Mucosa of descending colon (tissue), 3 donors: Measurements from ENCODE around the gene UBR2. TPM values are rescaled to one million over a fixed set of nuclear protein-coding genes. Genes with fewer than 3 reads are reported as not detected.
A peak's percentile ranks its signal among the peaks of the same experiment; 100 is the strongest.
"Not testable (repeated sequence)": the region's sequence is repeated elsewhere in the genome, so short reads cannot be mapped to it uniquely, and the experiment has no call there.

Experiments used
- ATAC-seq: fragments of 200-7000 bp; cut with Tn5 transposase; one replicate; pipeline ENCODE4 v1.9.1; 2020; ENCODE audit warnings: mild to moderate bottlenecking, moderate library complexity
- DNase-seq, 3 donors: peaks; one replicate each; pipeline ENCODE4 v3.0.0-alpha.2; 2020
- H3K36me3 ChIP-seq: fragments of 200-600 bp; one replicate; pipeline ENCODE4 v1.8.0; 2021; ENCODE audit warnings: low read depth, mild to moderate bottlenecking
- H3K4me1 ChIP-seq: fragments of 200-600 bp; one replicate; pipeline ENCODE4 v1.8.0; 2021; ENCODE audit warnings: low read depth, mild to moderate bottlenecking
- H3K4me3 ChIP-seq: fragments of 200-600 bp; one replicate; pipeline ENCODE4 v1.8.0; 2021; ENCODE audit warnings: mild to moderate bottlenecking
- H3K9me3 ChIP-seq: fragments of 200-600 bp; one replicate; pipeline ENCODE4 v1.8.0; 2021; ENCODE audit warnings: mild to moderate bottlenecking
- intact Hi-C, 2 donors: fragments of 100-400 bp; cut with DNase I in 1 of 2; cut with micrococcal nuclease in 1 of 2; formaldehyde crosslinking; loops; one replicate each; pipeline versions ENCODE4 v1.11.0 to v1.11.1; 2022; cut with DNase I, micrococcal nuclease
- total RNA-seq, 3 donors: library from RNA; stranded (reverse); fragmentation: NEBNext Ultra II Directional in 2 of 3; extraction: Animal tissue kit (Norgen Biotek cat#: 25700) in 2 of 3; gene quantifications; one replicate each; pipeline versions ENCODE4 v1.2.1 to v1.2.4, GENCODE V29; 2021 to 2023
- TF ChIP-seq, protein P1 (sequence below): fragments of 200-600 bp; IDR thresholded peaks from one replicate; pipeline ENCODE4 v1.8.0; 2022; ENCODE audit warnings: antibody characterized with exemption, mild to moderate bottlenecking
- donor health status: DM: no; HTN: no; CAD: no; lungs with moderate emphysema.
- donor health status: DM: no; HTN: no; CAD: no.
- donor health status: DM: no; HTN: yes; CAD: no.

UBR2 gene
- total RNA-seq, 3 donors from 2014 or later, result 41.2 to 53.1 (median 49.6) TPM

GRCh38 chr6:42726026-42726425, 162.2 kb downstream of the UBR2 start:
- Histone ChIP-seq H3K9me3 (no peaks in the 10 kb centered on the region), H3K4me3 (no peak overlapping the region), H3K36me3 (no peaks in the 10 kb centered on the region), H3K4me1 (no peaks in the 10 kb centered on the region)
- ATAC-seq (no peak), DNase-seq (no peak)
- TF ChIP-seq, protein P1, sequence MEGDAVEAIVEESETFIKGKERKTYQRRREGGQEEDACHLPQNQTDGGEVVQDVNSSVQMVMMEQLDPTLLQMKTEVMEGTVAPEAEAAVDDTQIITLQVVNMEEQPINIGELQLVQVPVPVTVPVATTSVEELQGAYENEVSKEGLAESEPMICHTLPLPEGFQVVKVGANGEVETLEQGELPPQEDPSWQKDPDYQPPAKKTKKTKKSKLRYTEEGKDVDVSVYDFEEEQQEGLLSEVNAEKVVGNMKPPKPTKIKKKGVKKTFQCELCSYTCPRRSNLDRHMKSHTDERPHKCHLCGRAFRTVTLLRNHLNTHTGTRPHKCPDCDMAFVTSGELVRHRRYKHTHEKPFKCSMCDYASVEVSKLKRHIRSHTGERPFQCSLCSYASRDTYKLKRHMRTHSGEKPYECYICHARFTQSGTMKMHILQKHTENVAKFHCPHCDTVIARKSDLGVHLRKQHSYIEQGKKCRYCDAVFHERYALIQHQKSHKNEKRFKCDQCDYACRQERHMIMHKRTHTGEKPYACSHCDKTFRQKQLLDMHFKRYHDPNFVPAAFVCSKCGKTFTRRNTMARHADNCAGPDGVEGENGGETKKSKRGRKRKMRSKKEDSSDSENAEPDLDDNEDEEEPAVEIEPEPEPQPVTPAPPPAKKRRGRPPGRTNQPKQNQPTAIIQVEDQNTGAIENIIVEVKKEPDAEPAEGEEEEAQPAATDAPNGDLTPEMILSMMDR, result no peak
- intact Hi-C loops, result loop anchor here (5.0 to 10.0 kb wide), 2 partner anchors 61 to 64 kb away; no protein-coding TSS in a partner anchor

DNA sequence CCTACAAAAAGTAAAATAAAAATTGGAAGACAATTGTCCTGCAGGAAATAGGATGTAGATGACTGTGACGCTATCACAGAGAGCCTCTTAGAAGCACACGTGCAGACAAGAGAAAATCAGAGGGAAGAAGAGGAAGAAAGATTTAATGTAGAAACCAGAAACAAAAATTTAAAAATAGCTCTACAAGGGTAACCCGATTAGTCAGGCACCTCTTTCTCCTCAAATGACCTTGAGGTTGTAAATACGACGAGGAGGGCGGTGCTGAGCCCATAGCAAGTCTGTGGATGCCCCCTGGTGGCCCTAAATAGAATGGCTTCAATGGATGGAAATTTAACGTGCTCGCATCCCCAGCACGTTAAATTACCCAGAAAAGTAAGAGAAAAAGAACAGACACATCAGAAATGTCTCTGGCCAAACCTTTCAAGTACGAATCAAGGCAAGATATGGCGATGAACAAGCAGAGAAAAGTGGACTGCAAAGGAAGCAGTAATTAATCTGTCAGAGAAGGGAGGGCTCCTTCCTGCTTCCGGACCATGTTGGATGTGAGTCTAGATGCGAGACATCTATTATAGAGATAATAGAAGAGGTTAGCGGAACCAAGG, 162.8 kb downstream of the UBR2 start:
- TF ChIP-seq, protein P1, result peak; percentile 84
- Histone ChIP-seq H3K4me3 (no peak overlapping the region), H3K4me1 (no peaks in the 10 kb centered on the region), H3K9me3 (no peaks in the 10 kb centered on the region), H3K36me3 (no peaks in the 10 kb centered on the region)
- intact Hi-C loops, result loop anchor here (5.0 to 10.0 kb wide), 2 partner anchors 62 to 64 kb away; no protein-coding TSS in a partner anchor
- ATAC-seq (peak; percentile 98), DNase-seq (peak in 2 of 3 donors; percentile 38 to 86)

DNA sequence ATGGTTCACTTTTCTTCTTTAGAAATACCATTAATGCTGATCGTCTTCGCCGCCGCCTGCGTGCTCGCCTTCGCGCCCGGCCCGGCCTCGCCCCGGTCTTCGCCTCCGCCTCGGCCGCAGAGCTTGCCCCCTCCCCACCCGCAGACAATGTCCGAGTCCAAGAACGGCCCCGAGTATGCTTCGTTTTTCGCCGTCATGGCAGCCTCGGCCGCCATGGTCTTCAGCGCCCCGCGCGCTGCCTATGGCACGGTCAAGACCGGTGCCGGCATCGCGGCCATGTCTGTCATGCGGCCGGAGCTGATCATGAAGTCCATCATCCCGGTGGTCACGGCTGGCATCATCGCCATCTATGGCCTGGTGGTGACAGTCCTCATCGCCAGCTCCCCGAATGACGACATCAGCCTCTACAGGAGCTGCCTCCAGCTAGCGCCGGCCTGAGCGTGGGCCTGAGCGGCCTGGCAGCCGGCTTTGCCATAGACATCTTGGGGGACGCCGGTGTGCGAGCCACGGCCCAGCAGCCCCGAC, 163.3 kb downstream of the UBR2 start:
- ATAC-seq (peak; percentile 34), DNase-seq (peak; percentile 28 to 60 (median 50))
- TF ChIP-seq, protein P1, result no peak
- Histone ChIP-seq H3K4me3 (no peak overlapping the region), H3K36me3 (no peaks in the 10 kb centered on the region), H3K9me3 (no peaks in the 10 kb centered on the region), H3K4me1 (no peaks in the 10 kb centered on the region)
- intact Hi-C loops, result loop anchor here (5.0 to 10.0 kb wide), 2 partner anchors 62 to 65 kb away; no protein-coding TSS in a partner anchor

DNA sequence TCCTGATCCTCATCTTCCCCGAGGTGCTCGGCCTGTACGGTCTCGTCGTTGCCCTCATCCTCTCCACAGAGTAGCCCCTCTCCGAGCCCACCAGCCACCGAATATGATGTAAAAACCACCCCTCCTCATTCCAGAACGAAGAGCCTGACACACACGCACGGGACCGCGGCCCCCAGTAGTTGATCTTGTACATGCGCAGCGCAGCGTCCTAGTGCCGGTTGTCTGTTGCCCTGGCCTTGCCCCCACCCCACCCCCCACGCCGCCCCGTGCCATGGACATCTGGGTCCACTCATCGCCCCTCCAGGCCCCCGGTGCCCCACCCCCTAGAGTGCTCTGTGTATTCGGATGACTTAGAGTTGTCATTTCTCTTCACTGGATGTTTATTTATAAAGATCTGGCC, 163.8 kb downstream of the UBR2 start:
- Histone ChIP-seq H3K4me3 (no peak overlapping the region), H3K9me3 (no peaks in the 10 kb centered on the region), H3K4me1 (no peaks in the 10 kb centered on the region), H3K36me3 (no peaks in the 10 kb centered on the region)
- intact Hi-C loops, result loop anchor here (5.0 to 10.0 kb wide), 2 partner anchors 63 to 65 kb away; no protein-coding TSS in a partner anchor
- peak in 2 of 3 donors; percentile 11 to 40 for DNase-seq
- TF ChIP-seq, protein P1, result no peak
- ATAC-seq, result no peak

- Histone ChIP-seq H3K36me3 (no peaks in the 10 kb centered on the region), H3K4me1 (no peaks in the 10 kb centered on the region), H3K9me3 (no peaks in the 10 kb centered on the region), H3K4me3 (no peak overlapping the region)
- intact Hi-C loops, result loop anchor here (5.0 to 10.0 kb wide), 2 partner anchors 65 to 67 kb away; no protein-coding TSS in a partner anchor
- TF ChIP-seq, protein P1, result no peak
- peak; percentile 28 for ATAC-seq
- no peak for DNase-seq
Measured at GRCh38 chr6:42729731-42730130, 165.9 kb downstream of the UBR2 start.

- ATAC-seq, H3K4me1 ChIP-seq, DNase-seq, H3K36me3 ChIP-seq, intact Hi-C loops, H3K9me3 ChIP-seq, H3K4me3 ChIP-seq: not testable (repeated sequence)
Measured at GRCh38 chr6:42733867-42734481, 170.1 kb downstream of the UBR2 start.
